Fibroblast of skin of back (primary cell): Measurements from ENCODE around the gene ACBD5.
A peak's percentile ranks its signal among the peaks of the same experiment; 100 is the strongest.
"Not testable (repeated sequence)": the region's sequence is repeated elsewhere in the genome, so short reads cannot be mapped to it uniquely, and the experiment has no call there.

Experiments used
- DNase-seq: peaks from one replicate; pipeline ENCODE4 v3.0.0-alpha.2; 2013

Gene ACBD5

DNA sequence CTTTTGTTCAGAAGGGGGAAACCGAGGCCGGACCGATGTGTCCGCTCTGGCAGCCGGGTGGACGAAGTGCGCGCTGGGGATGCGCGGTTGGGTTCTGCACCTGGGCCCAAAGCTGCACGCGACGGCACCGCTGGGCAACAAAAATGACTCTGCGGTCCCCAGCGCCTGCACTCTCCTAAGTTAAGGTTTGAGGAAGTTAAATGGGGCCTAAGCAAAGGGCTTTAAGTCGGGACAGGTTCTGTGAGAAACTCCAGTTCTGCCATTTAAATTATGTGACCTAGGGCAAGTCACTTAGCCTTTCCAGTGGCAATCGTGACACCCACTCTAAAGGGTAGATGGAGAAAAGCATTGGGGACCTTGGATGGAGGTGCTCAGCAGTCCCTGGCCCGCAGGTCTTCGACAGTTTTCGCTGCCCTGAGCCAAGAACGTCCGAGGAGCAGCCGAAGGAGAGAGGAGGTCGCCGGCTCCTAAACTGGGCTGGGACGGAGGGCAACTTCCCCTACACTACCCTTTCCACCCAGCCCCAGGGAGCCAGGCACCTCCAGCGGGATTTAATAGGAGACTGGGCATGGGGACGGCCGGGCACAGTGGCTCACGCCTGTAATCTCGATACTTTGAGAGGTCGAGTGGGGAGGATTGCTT, 534 bp upstream of the ACBD5 start:
- DNase-seq, result peak; percentile 18

DNA sequence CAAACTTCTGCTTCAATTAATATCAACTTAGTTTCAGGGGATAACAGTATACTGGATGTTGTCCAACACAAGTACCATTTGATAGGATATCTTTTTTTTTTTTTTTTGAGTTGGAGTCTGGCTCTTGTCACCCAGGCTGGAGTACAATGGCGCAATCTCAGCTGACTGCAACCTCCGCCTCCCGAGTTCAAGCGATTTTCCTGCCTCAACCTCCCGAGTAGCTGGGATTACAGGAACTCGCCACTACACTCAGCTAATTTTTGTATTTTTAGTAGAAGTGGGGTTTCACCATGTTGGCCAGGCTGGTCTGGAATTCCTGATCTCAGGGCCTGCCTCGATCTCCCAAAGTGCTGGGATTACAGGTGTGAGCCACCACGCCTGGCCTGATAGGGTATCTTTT, 3.1 kb downstream of the ACBD5 start:
- DNase-seq, result not testable (repeated sequence)

GRCh38 chr10:27236589-27237128, 3.9 kb downstream of the ACBD5 start:
- not testable (repeated sequence) for DNase-seq

GRCh38 chr10:27235706-27236105, 4.9 kb downstream of the ACBD5 start:
- DNase-seq, result no peak

DNA sequence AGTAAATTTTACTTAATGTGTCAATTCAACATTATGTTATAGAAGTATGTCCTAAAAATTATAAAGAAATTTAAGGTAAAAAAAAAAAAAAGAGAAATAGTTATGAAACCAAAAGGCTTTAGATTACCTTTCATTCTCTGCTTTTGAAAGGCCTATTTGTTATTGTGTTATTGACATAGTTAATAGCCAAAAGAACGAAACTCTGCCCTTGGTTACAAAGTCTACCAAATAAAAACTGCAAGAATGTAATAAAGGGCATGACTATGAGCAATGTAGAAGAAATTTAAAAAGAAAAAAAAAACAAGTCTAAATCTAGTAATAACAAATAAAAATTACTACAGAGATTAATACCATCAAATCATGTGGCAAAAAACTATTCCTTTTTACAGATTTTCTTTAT, 10.6 kb downstream of the ACBD5 start:
- DNase-seq, result no peak

- no peak for DNase-seq
These were observed 14.8 kb downstream of the ACBD5 start for GRCh38 chr10:27225642-27226257.

DNA sequence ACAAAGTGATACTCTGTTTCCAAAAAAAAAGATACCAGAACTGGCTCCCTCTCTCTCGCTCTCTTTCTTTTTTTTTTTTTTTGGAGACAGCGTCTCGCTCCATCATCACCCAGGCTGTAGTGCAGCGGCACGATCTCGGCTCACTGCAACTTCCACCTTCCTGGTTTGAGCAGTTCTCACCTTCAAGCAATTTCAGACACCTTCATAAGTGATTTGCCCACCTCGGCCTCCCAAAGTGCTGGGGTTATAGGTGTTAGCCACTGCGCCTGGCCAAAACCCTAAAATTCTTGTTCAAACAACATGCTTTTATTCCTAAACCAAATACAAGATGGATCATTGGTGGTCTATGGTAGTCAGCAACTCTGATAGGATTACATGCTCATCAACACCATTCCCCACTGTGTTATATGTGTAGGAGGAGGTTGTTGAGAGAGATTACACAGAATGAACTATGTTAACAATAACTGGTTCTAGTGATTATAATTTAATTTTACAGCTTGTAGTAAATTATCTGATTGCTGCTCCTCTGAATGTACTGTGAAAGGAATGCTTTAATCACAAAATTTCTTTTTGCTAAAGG, 15.5 kb downstream of the ACBD5 start:
- DNase-seq, result no peak

DNA sequence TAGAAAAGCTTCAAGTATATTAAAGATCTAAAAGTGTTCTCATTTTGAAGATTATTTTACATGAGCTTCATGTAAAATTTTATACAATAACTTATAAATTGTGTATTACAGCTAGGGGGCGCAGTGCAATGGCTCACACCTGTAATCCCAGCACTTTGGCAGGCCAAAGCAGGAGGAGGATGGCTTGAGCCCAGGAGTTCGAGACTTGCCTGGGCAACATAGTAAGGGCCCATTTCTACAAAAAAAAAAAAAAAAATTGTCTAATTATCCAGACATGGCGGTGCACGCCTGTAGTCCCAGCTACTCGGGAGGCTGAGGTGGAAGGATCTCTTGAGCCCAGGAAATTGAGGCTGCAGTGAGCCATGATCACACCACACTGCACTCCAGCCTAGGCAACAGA, 16.6 kb downstream of the ACBD5 start:
- peak; percentile 38 for DNase-seq

GRCh38 chr10:27207350-27207749, 33.2 kb downstream of the ACBD5 start:
- no peak for DNase-seq

DNA sequence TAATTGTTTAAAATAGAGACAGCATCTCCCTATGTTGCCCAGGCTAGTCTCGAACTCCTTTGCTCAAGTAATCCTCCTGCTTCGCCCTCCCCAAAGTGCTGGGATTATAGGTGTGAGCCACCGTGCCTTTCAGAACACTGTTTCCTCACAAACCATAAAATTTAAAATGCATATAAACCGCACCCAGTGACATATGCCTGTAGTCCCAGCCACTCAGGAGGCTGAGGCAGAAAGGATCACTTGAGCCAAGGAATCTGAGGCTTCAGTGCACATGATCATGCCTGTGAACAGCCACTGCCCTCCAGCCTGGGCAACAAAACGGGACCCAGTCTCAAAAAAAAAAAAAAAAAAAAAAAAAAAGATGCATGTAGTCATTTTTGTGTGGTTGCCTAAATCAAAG, 36.8 kb downstream of the ACBD5 start:
- DNase-seq, result no peak

GRCh38 chr10:27197980-27198620, 42.5 kb downstream of the ACBD5 start:
- no peak for DNase-seq

- DNase-seq, result peak; percentile 86
These were observed 48.3 kb downstream of the ACBD5 start for GRCh38 chr10:27192284-27192683.

GRCh38 chr10:27190508-27190907, 50.1 kb downstream of the ACBD5 start:
- DNase-seq, result no peak

DNA sequence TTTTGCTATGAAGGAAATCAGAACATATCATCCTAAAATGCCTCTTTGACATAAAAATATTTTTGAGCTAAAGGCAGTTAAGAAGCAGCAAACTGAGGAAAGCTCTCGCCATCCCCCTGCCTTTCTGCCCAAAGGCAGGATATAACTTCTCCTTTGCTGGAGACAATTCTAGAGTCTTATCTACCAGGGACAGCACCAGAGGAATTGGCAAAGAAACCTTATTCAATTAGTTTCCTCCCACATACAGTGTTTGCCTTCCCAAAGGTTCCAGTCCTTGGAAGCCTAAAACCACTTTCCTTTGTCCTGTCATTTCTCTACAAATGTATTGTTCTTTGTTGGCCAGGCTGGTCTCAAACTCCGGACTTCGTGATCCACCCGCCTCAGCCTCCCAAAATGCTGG, 51.7 kb downstream of the ACBD5 start:
- DNase-seq, result no peak

- DNase-seq, result no peak
These were observed 52.3 kb downstream of the ACBD5 start for GRCh38 chr10:27188259-27188658.

DNA sequence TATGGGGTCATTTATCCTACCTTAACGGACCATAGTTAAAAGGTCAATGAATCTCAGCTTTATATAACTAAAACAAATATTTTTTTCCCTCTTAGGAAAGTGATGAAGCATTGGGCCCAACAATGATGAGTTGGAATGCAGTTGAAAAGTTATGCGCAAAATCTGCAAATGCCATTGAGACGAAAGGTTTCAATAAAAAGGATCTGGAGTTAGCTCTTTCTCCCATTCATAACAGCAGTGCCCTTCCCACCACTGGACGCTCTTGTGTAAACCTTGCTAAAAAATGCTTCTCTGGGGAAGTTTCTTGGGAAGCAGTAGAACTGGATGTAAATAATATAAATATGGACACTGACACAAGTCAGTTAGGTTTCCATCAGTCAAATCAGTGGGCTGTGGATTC, 70.7 kb downstream of the ACBD5 start:
- no peak for DNase-seq

DNA sequence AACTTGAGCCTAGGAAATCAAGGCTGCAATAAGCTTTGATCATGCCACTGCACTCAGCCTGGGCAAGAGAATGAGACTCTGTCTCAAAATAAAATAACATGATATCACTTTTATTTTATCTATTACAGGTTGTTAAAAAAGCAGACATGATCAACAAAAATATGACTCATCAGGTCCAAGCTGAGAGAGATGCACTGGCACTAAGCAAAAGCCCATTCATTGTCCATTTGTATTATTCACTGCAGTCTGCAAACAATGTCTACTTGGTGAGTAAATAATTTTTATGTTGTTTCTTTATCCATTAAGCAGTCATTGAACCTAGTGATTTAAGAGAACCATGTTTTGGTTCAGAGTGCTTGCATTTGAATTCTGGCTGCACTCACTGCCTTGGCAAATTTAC, 82.2 kb downstream of the ACBD5 start:
- DNase-seq, result no peak

- DNase-seq, result no peak
These were observed 83.4 kb downstream of the ACBD5 start for GRCh38 chr10:27157150-27157549.

DNA sequence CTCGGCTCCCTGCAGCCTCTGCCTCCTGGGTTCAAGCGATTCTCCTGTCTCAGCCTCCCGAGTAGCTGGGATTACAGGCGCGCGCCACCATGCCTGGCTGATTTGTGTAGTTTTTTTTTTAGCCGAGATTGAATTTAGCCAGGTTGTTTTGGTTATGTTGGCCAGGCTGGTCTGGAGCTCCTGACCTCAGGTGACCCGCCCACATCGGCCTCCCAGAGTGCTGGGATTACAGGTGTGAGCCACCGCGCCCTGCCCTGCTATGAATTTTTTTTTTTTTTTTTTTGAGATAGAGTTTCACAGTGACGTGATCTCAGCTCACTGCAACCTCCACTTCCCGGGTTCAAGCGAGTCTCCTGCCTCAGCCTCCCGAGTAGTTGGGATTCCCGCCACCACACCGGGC, 84.0 kb downstream of the ACBD5 start:
- DNase-seq, result not testable (repeated sequence)

- peak; percentile 94 for DNase-seq
These were observed 85.4 kb downstream of the ACBD5 start, which contains the start of gene MASTL for GRCh38 chr10:27155066-27155754. TSS of gene MASTL (plus strand) at chr10:27155352. CDS start at chr10:27155427, 75 bp downstream.

DNA sequence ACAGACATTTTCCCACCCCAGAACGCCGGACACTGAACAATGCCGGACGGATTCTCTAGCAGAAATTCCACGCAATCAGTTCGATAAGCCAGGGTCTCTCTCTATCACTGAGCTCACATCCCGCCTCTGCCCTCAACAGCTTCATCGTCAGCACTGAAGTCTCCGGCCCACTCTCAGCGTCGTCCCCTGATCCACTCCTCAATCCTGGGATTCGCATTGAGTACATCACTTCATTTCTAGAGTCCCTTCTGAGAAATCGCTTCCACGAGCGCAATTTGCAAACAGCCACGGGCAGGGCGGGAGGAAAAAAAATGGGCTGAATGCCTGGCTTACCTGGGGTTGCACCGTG, 86.8 kb downstream of the ACBD5 start:
- peak; percentile 24 for DNase-seq

DNA sequence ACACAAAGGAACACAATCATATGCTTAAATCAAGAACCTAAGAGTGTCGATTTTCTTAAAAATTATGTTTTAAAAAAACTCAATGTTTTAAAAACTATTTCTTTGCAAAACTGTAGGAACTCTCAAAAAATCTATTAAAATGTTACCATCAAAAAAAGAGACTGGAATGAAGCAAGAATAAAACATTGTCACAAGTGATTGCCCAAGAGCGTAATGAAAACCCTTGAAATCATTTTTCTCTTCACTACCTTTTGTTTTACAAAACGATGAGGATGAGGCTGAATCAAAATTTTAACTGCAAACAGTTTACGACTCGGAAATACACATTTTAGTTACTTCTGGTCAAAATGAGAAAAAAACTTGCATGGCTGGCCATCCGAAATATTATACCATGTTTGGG, 87.3 kb downstream of the ACBD5 start:
- no peak for DNase-seq

DNA sequence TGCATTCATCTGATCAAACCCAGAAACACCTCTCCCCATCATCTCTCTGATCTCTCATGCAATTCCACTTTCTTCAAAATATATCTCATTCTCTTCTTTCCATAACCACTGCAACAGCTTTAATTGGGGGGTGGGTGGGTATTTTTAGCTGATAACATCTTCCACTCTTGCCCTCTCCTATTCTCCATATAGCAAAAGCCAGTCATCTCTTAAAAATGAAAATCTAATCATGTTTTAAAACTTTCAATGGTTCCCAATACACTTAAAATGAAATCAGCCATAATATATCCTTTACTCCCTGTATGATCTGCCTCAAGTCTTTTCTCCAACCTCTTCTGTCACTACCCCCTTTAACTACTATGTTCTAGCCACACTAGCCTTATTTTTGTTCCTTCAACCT, 87.9 kb downstream of the ACBD5 start:
- no peak for DNase-seq
